Keratinocyte (primary cell): Measurements from ENCODE around the gene MYBBP1A.

ENCODE experiments used
- CTCF ChIP-seq, 3 experiments: IDR thresholded peaks in 1 of 3; conservative IDR thresholded peaks in 1 of 3; optimal IDR thresholded peaks in 1 of 3; 2 replicates in 2 of 3; 3 replicates in 1 of 3; pipeline versions ENCODE3 to v1.5.1; 2011; ENCODE audit warnings: low read length in 3 of 3, mild to moderate bottlenecking in 3 of 3, moderate library complexity in 2 of 3, control low read depth in 1 of 3, inconsistent platforms in 1 of 3; ENCODE audit not compliant: insufficient read depth in 2 of 3; ENCODE audit errors: extremely low read depth in 1 of 3
- EZH2 ChIP-seq: IDR thresholded peaks from one replicate; pipeline ENCODE4 v1.6.1; 2012; ENCODE audit warnings: inconsistent platforms, mild to moderate bottlenecking, low read length, moderate library complexity

GRCh38 chr17:4509401-4509800 is 45.8 kb downstream of the MYBBP1A start:
- no peak for TF ChIP-seq CTCF (optimal IDR thresholded peaks at IDR 0.05 in 1 of 3, IDR thresholded peaks at IDR 0.05 in 1 of 3, conservative IDR thresholded peaks at IDR 0.05 in 1 of 3; ENCODE audit: extremely low read depth in 1 of 3, insufficient read depth in 2 of 3, low read length in 3 of 3)
- no peak for TF ChIP-seq EZH2
